OCI-LY1 (cell line): ENCODE measurements around the gene NSDHL.

Experiments used
- H2AFZ ChIP-seq: fragments of 200-600 bp; sonication (generic), shearing (Covaris generic); 2 replicates; pipeline ENCODE4 v1.6.0; 2014; ENCODE audit warnings: antibody characterized with exemption, mild to moderate bottlenecking, low read length
- H3F3A ChIP-seq: fragments of 200-600 bp; sonication (generic), shearing (Covaris generic); 2 replicates; pipeline ENCODE4 v1.6.0; 2014; ENCODE audit warnings: mild to moderate bottlenecking, antibody characterized with exemption, low read length, moderate library complexity; ENCODE audit not compliant: insufficient read depth
- H3K27ac ChIP-seq: fragments of 200-600 bp; sonication (generic); 2 replicates; pipeline ENCODE4 v1.5.1; 2014; ENCODE audit warnings: low read length, mixed run types, mild to moderate bottlenecking, low read depth; ENCODE audit not compliant: poor library complexity, severe bottlenecking
- H3K27me3 ChIP-seq: fragments of 200-600 bp; sonication (generic); 2 replicates; pipeline ENCODE4 v1.6.0; 2014; ENCODE audit warnings: antibody characterized with exemption, mild to moderate bottlenecking, low read length, moderate library complexity; ENCODE audit not compliant: insufficient read depth
- H3K36me3 ChIP-seq: fragments of 200-600 bp; sonication (generic); 2 replicates; pipeline ENCODE4 v1.6.1; 2014; ENCODE audit warnings: mild to moderate bottlenecking, antibody characterized with exemption, low read length, moderate library complexity, mixed read lengths; ENCODE audit not compliant: insufficient read depth
- H3K4me1 ChIP-seq: fragments of 200-600 bp; sonication (generic); 2 replicates; pipeline ENCODE4 v1.5.1; 2014; ENCODE audit warnings: mild to moderate bottlenecking, low read length, moderate library complexity; ENCODE audit not compliant: insufficient read depth, severe bottlenecking
- H3K4me2 ChIP-seq: fragments of 200-600 bp; sonication (generic), shearing (Covaris generic); 2 replicates; pipeline ENCODE4 v1.6.1; 2014; ENCODE audit warnings: low read length
- H3K4me3 ChIP-seq: fragments of 200-600 bp; sonication (generic); 2 replicates; pipeline ENCODE4 v1.5.1; 2014; ENCODE audit warnings: low read length, low read depth, mild to moderate bottlenecking, mixed read lengths; ENCODE audit not compliant: poor library complexity, severe bottlenecking
- H3K79me2 ChIP-seq: fragments of 200-600 bp; shearing (Covaris generic); 2 replicates; pipeline ENCODE4 v1.6.1; 2016; ENCODE audit warnings: mixed run types, low read length, mixed read lengths; ENCODE audit not compliant: insufficient read depth
- H3K9ac ChIP-seq: fragments of 200-600 bp; sonication (generic), shearing (Covaris generic); 2 replicates; pipeline ENCODE4 v1.6.1; 2014; ENCODE audit warnings: mild to moderate bottlenecking, low read length, mixed read lengths
- H3K9me2 ChIP-seq: fragments of 200-600 bp; sonication (generic), shearing (Covaris generic); 2 replicates; pipeline ENCODE4 v1.6.1; 2014; ENCODE audit warnings: low read depth, mild to moderate bottlenecking, low read length, mixed read lengths
- H3K9me3 ChIP-seq: fragments of 200-600 bp; shearing (Covaris generic); 2 replicates; pipeline ENCODE4 v1.6.1; 2014; ENCODE audit warnings: low read length, mixed read lengths
- H4K20me1 ChIP-seq: fragments of 200-600 bp; sonication (generic), shearing (Covaris generic); 2 replicates; pipeline ENCODE4 v1.6.0; 2016; ENCODE audit warnings: mild to moderate bottlenecking, low read length; ENCODE audit not compliant: insufficient read depth
- EZH2 ChIP-seq: fragments of 200-600 bp; sonication (generic), shearing (Covaris generic); IDR thresholded peaks from 2 replicates; pipeline ENCODE4 v1.8.0; 2017; ENCODE audit warnings: borderline replicate concordance, mixed run types, mild to moderate bottlenecking, antibody characterized with exemption, low read length, moderate library complexity, mixed read lengths
- TF ChIP-seq, protein P1 (sequence below): fragments of 200-600 bp; sonication (generic), shearing (Covaris generic); IDR thresholded peaks from 2 replicates; pipeline ENCODE4 v1.5.1; 2017; ENCODE audit warnings: mild to moderate bottlenecking, antibody characterized with exemption, low read length, moderate library complexity, mixed read lengths

The NSDHL gene

GRCh38 chrX:152903589-152903988 is 72.7 kb downstream of the NSDHL start:
- H4K20me1 ChIP-seq = no peaks in the 10 kb centered on the region
- no peak overlapping the region for H2AFZ ChIP-seq
- H3K27me3 ChIP-seq = no peaks in the 10 kb centered on the region
- H3K4me3 ChIP-seq = no peak overlapping the region
- H3K4me2 ChIP-seq = no peak overlapping the region
- H3K9me3 ChIP-seq = no peaks in the 10 kb centered on the region
- TF ChIP-seq, protein P1, sequence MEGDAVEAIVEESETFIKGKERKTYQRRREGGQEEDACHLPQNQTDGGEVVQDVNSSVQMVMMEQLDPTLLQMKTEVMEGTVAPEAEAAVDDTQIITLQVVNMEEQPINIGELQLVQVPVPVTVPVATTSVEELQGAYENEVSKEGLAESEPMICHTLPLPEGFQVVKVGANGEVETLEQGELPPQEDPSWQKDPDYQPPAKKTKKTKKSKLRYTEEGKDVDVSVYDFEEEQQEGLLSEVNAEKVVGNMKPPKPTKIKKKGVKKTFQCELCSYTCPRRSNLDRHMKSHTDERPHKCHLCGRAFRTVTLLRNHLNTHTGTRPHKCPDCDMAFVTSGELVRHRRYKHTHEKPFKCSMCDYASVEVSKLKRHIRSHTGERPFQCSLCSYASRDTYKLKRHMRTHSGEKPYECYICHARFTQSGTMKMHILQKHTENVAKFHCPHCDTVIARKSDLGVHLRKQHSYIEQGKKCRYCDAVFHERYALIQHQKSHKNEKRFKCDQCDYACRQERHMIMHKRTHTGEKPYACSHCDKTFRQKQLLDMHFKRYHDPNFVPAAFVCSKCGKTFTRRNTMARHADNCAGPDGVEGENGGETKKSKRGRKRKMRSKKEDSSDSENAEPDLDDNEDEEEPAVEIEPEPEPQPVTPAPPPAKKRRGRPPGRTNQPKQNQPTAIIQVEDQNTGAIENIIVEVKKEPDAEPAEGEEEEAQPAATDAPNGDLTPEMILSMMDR = no peak
- no peak for TF ChIP-seq EZH2
- no peaks in the 10 kb centered on the region for H3K4me1 ChIP-seq
- H3K79me2 ChIP-seq = no peaks in the 10 kb centered on the region
- H3K9ac ChIP-seq = no peak overlapping the region
- no peaks in the 10 kb centered on the region for H3K36me3 ChIP-seq
- H3K27ac ChIP-seq = no peak overlapping the region
- H3K9me2 ChIP-seq = no peaks in the 10 kb centered on the region
- H3F3A ChIP-seq = no peaks in the 10 kb centered on the region

GRCh38 chrX:152904151-152905080 is 73.6 kb downstream of the NSDHL start:
- Histone ChIP-seq H4K20me1 (no peaks in the 10 kb centered on the region), H3K36me3 (no peaks in the 10 kb centered on the region), H3F3A (no peaks in the 10 kb centered on the region), H2AFZ (no peak overlapping the region), H3K9me2 (no peaks in the 10 kb centered on the region), H3K9me3 (no peaks in the 10 kb centered on the region), H3K27ac (no peak overlapping the region), H3K4me2 (no peak overlapping the region), H3K9ac (no peak overlapping the region), H3K27me3 (no peaks in the 10 kb centered on the region), H3K79me2 (no peaks in the 10 kb centered on the region), H3K4me3 (no peak overlapping the region), H3K4me1 (no peaks in the 10 kb centered on the region)
- no peak for TF ChIP-seq EZH2
- TF ChIP-seq, protein P1 = peak; percentile 58

DNA sequence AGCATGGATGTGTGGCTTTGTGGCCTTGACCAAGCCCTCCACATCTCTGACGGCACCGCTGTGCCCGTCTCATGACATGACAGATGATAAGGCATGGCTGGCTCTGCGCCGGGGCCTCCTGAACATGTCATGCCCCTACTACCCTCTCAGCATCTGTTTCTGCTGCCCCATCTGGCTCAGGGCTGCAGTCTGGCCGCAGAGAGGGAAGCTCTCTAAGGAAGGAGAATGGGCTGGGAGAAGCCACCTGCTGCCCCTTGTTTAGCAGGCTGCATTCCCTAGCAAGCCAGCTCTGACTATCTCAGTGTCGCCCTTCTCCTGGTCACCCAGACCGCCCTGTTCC is 74.2 kb downstream of the NSDHL start:
- H3K27me3 ChIP-seq = no peaks in the 10 kb centered on the region
- TF ChIP-seq EZH2 = no peak
- TF ChIP-seq, protein P1 = no peak
- H3K9me3 ChIP-seq = no peaks in the 10 kb centered on the region
- no peaks in the 10 kb centered on the region for H3K79me2 ChIP-seq
- no peak overlapping the region for H3K4me2 ChIP-seq
- H4K20me1 ChIP-seq = no peaks in the 10 kb centered on the region
- H3K4me1 ChIP-seq = no peaks in the 10 kb centered on the region
- H2AFZ ChIP-seq = no peak overlapping the region
- no peak overlapping the region for H3K27ac ChIP-seq
- H3K9me2 ChIP-seq = no peaks in the 10 kb centered on the region
- H3K4me3 ChIP-seq = no peak overlapping the region
- H3K9ac ChIP-seq = no peak overlapping the region
- H3K36me3 ChIP-seq = no peaks in the 10 kb centered on the region
- H3F3A ChIP-seq = no peaks in the 10 kb centered on the region
